Coronary artery (tissue), 2 donors: Measurements from ENCODE around the gene EMID1.

Experiments
- DNase-seq: peaks from one replicate; pipeline ENCODE4 v3.0.0-alpha.2; 2017; ENCODE audit warnings: low spot score
- H3K27ac ChIP-seq, 2 donors: fragments of 200-600 bp; sonication (generic); one replicate each; pipeline ENCODE4 v1.5.1; 2016 to 2019
- H3K4me3 ChIP-seq: fragments of 200-600 bp; sonication (generic); 2 replicates; pipeline ENCODE4 v1.5.1; 2016; ENCODE audit warnings: mild to moderate bottlenecking, moderate library complexity
- CTCF ChIP-seq: fragments of 200-600 bp; sonication (generic); IDR thresholded peaks from one replicate; pipeline ENCODE4 v1.5.1; 2019; ENCODE audit warnings: antibody characterized with exemption

The EMID1 gene

GRCh38 chr22:29257751-29258181 lies 52.1 kb downstream of the EMID1 start:
- no peak for DNase-seq
- no peak overlapping the region for H3K4me3 ChIP-seq
- TF ChIP-seq CTCF, result no peak
- H3K27ac ChIP-seq, result no peak overlapping the region

GRCh38 chr22:29258407-29259252 lies 52.9 kb downstream of the EMID1 start:
- no peak overlapping the region for H3K4me3 ChIP-seq
- no peak for TF ChIP-seq CTCF
- no peak overlapping the region for H3K27ac ChIP-seq
- no peak for DNase-seq

GRCh38 chr22:29259253-29259899 lies 53.7 kb downstream of the EMID1 start:
- Histone ChIP-seq H3K4me3 (no peak overlapping the region), H3K27ac (no peak overlapping the region)
- no peak for DNase-seq
- no peak for TF ChIP-seq CTCF

- Histone ChIP-seq H3K27ac (no peak overlapping the region), H3K4me3 (no peak overlapping the region)
- no peak for TF ChIP-seq CTCF
- DNase-seq, result no peak
Observed at GRCh38 chr22:29260031-29260560, 54.4 kb downstream of the EMID1 start.

- no peak for TF ChIP-seq CTCF
- no peak for DNase-seq
- no peak overlapping the region for H3K27ac ChIP-seq
- no peak overlapping the region for H3K4me3 ChIP-seq
Observed at GRCh38 chr22:29260601-29261315, 55.1 kb downstream of the EMID1 start.

GRCh38 chr22:29263791-29264276 lies 58.1 kb downstream of the EMID1 start:
- TF ChIP-seq CTCF, result no peak
- H3K27ac ChIP-seq, result no peak overlapping the region
- DNase-seq, result no peak
- no peak overlapping the region for H3K4me3 ChIP-seq
